ENCODE data around the gene ADAMTSL2.
A peak's percentile ranks its signal among the peaks of the same experiment; 100 is the strongest.

ADAMTSL2 gene

GRCh38 chr9:133518200-133518599 is 16.3 kb upstream of the ADAMTSL2 start:
- no peak for DNase-seq (ENCODE audit: low spot score)

- DNase-seq (ENCODE audit: low spot score) = no peak
Observed at GRCh38 chr9:133518706-133519449, 15.6 kb upstream of the ADAMTSL2 start.

- DNase-seq (ENCODE audit: low spot score) = no peak
Observed at GRCh38 chr9:133519693-133520092, 14.8 kb upstream of the ADAMTSL2 start.

- no peak for DNase-seq (ENCODE audit: low spot score)
Observed at GRCh38 chr9:133520121-133520835, 14.2 kb upstream of the ADAMTSL2 start.

DNA sequence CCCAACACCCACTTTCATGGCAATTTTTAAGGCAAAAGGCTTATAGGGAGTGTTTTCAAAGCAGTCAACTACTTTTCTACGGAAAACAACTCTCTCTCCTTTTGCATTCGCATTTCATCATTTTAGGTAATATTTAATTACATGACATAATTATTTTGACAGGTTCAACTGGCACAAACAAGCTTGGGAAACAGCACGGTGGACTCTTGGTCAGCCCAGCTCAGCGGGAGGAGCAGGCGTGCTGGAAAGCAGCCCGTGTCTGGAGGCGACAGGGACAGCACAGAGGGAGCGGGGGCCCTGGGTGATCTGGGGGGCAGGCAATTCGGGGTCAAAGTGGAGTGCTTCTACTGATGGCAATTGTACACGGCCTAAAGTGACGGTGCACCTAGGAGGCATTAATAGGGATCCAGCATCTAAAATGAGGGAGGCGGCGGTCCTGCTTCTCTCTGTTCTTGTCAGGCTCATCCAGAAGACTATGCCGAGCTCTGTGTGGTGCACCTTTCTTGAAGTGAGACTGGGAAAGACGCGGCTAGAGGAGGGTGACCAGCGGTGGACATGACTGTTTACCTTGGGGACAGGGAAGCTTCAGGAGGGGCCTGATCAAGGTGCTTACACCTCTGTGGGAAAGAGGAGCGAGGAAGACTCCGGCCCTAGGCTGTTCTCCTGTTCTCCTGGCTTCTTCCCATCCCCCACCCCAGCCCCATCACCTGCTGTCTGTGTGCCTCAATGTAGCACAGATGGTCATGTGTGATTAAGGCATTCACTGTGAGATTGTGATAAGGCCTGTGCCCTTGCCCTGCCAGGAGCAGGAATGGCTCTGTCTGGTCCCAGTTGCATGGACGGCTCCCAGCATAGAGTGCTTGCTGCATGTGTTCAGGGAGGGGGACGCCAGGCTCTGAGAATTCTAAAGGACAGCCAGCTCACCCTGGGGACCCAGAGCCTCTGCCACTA is 13.1 kb upstream of the ADAMTSL2 start:
- DNase-seq (ENCODE audit: low spot score) = no peak

DNA sequence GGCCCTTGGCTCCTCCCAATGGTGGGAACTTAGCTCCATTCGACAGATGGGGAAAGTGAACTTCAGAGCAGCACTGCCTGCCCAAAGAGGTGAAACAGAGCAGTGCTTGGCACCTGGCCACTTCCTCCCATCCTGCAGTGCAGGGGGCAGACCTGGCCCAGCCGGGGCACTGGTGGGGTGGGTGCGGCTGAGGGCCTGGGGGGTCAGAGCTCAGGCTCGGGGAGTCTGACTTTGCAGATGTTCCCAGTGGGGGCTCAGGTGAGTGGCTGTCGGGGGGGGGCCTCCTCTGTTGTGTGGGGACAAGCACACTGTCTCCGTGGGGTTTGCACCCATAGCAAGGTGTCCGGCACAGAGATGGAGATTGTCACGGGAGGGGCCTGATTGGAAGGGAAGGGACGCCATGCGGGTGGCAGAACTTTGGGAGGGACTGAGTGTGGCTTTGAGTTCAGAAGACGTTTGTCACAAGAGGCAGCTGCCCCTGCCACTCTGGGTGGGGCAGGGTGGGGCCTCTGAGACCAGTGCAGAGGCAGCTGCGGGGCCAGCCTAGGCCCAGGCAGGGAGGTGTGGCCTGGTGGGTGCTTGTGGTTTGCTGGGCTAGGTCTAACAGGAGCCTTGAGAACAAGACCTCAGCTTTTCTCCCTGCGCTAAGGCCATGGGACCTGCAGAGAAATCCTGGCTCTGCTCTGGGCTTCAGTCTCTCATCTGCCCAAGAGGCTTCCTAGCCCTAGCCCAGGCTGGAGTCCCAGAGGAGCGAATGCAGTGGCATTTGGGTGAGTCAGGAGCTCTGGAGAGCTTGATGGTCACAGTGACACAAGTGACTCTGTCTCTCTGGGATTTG is 12.2 kb upstream of the ADAMTSL2 start:
- no peak for DNase-seq (ENCODE audit: low spot score)

DNA sequence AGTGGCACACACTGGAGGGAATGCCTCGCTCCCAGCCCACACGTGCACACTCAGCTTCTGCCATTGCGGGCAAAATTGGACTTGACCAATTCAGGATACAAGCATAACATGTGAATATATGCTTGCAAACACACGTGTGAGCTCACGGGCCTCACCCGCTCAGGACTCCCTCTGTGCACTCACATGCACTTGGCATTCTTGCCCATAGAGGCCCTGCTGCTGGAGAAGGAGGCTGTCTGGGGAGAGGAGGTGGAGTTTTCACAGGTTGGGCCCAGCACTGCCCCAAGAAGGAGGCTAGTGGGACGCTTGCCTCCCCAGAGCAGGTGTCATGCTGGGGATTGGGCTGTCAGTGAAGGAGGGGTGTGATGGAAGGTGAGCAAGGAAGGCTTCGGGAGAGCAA is 11.4 kb upstream of the ADAMTSL2 start:
- no peak for DNase-seq (ENCODE audit: low spot score)

GRCh38 chr9:133524146-133524545 is 10.4 kb upstream of the ADAMTSL2 start:
- no peak for DNase-seq (ENCODE audit: low spot score)

GRCh38 chr9:133524679-133525228 is 9.8 kb upstream of the ADAMTSL2 start, which contains the start of gene MYMK:
Gene MYMK, minus strand, starts transcription at chr9:133524959. Its CDS starts 115 bp downstream, at chr9:133524844.
- DNase-seq (ENCODE audit: low spot score) = no peak

DNA sequence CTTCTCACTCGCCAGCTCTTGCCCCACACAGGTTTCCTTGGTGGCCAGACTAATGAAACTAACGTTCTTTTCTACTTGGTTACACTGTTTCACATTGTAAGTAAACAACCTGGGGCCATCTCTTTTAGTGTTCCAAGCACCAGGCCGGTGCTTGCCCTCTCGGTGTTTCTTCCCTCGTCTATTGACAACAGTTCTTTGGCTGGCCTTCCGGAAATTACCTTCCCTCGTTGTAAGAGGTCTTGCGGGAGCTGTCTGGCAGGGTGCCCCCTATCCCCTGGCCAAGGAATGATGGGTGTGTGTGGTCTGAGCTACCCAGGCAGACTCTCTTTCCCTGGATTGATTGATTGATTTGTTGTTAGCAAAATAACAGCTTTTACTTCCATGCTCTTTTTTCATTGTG is 8.8 kb upstream of the ADAMTSL2 start:
- no peak for DNase-seq (ENCODE audit: low spot score)

GRCh38 chr9:133526721-133527321 is 7.7 kb upstream of the ADAMTSL2 start:
- DNase-seq (ENCODE audit: low spot score) = peak; percentile 47

DNA sequence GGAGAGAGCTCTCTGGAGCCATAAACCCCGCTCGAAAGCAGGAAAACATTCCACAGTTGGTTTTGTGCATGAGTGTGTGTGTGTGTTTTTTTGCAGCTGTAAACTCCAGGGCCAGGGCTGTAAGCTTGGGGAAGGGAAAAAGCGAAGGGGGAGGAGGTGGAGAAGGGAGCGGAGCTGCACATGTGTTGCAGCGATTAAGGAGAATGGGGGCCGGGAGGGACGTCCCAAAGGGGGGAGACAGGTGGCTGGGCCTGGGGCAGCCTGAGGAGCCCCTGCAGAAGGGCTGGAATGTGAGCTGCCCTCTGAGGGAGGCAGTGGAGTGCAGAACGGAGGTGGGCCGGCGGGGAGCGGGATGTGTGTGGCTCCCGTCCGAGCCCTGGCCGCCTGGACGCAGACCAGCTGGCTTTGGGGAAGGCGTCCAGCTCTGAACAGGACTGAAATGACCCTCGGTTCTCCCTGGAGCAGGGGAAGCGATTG is 7.0 kb upstream of the ADAMTSL2 start:
- no peak for DNase-seq (ENCODE audit: low spot score)

- DNase-seq (ENCODE audit: low spot score) = no peak
Observed at GRCh38 chr9:133528001-133528875, 6.3 kb upstream of the ADAMTSL2 start.

- no peak for DNase-seq (ENCODE audit: low spot score)
Observed at GRCh38 chr9:133528876-133529241, 5.6 kb upstream of the ADAMTSL2 start.

DNA sequence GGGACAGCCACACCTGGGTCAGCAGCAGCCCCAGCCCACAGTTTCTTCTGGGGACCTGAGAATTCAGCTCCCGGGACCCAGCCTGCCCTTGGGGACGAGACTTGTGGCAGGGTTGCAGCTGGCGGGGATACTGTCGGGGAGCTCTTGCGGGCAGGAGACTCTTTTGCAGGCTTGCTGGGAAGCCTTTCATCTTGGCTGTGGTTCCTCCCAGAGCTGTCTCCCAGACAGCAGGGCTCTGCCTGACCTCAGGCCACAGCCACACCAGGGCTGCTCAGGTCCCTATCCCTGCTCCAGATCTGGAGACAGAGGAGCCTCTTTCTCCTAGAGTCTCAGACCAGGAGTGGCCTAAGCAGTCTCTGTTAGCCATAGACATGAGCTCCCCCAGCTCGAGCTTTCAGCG is 5.0 kb upstream of the ADAMTSL2 start:
- DNase-seq (ENCODE audit: low spot score) = no peak

DNA sequence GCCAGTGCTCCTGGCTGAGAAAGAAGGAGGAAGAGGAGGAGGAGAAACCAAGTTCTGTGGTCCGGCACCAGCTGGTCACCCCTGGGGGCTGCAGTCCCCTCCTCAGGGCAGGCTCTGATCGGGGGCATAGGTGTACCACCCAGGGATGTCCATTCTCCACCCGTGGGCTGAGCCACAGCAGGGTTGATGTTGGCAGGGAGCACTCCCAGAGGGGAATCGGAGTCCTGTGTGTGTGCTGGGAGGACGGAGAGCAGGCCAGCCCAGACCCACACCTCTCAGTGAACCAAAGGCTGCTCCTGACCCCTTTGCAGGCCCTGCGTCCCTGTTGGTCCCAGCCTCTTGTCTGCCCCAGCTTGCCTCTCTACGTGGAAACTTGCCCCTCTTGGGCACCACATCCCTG is 4.6 kb upstream of the ADAMTSL2 start:
- DNase-seq (ENCODE audit: low spot score) = no peak

- no peak for DNase-seq (ENCODE audit: low spot score)
Observed at GRCh38 chr9:133531293-133531692, 3.2 kb upstream of the ADAMTSL2 start.

DNA sequence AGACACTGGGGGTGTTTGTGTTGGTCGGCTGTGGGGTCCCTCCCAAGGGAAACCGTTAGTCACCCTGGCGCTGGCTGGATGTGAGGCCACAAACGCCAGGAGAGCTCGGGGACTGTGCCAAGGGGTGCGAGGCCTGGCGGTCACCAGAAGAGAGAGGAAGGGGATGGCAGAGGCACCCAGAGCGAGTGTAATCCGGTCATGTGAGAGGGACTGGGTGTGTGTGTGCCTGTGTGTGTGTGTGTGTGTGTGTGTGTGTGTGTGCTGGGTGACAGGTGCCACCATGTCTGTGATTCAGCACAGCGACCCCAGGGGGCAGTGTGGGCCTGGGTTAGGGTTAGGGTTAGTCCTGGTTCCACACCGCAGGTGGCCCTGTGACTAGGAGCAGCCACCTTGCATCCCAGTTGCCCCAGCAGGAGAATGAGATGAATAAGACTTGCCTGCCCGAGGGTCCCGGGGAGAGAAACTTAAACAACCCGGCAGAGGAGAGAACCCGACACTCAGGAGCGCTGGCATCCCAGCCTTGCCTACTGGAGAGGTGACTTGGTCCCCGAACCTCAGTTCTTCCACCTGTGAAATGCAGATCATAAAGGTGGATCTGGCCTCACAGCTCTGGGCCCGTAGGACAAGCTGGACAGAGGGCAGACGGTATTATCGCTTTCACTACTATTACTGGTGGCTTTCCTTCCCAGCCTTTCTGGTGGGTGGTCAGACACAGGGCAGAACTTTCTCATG is 1.4 kb upstream of the ADAMTSL2 start:
- DNase-seq (ENCODE audit: low spot score) = peak; percentile 73

DNA sequence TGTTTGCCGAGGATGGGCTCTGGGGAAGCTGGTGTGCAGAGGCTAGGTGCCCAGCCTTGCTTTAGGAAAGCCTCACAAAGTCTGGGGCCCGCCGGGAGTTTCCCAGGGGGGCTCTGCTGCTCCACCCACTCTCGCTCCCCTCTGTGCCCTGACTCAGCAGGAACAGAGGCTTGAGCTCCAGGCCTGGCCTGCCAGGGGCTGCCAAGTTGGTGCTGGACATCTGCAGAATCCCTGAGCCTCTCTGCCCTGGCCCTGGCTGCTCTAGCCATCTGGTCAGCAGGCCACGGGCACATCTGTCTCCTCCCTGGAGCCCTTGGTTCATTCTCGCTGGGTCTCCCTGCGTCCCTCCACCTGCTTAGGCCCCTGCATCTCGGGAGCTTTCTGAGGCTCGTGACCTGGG is 647 bp upstream of the ADAMTSL2 start:
- DNase-seq (ENCODE audit: low spot score) = no peak
